Keratinocyte (primary cell): ENCODE data around the gene MIR17HG.

Experiments
- EZH2 ChIP-seq: IDR thresholded peaks from one replicate; pipeline ENCODE4 v1.6.1; 2012; ENCODE audit warnings: inconsistent platforms, mild to moderate bottlenecking, low read length, moderate library complexity
- TF ChIP-seq, protein P1 (sequence below), 3 experiments: IDR thresholded peaks in 1 of 3; conservative IDR thresholded peaks in 1 of 3; optimal IDR thresholded peaks in 1 of 3; 2 replicates in 2 of 3; 3 replicates in 1 of 3; pipeline versions ENCODE3 to v1.5.1; 2011; ENCODE audit warnings: low read length in 3 of 3, mild to moderate bottlenecking in 3 of 3, moderate library complexity in 2 of 3, control low read depth in 1 of 3, inconsistent platforms in 1 of 3; ENCODE audit not compliant: insufficient read depth in 2 of 3; ENCODE audit errors: extremely low read depth in 1 of 3

- TF ChIP-seq, protein P1, sequence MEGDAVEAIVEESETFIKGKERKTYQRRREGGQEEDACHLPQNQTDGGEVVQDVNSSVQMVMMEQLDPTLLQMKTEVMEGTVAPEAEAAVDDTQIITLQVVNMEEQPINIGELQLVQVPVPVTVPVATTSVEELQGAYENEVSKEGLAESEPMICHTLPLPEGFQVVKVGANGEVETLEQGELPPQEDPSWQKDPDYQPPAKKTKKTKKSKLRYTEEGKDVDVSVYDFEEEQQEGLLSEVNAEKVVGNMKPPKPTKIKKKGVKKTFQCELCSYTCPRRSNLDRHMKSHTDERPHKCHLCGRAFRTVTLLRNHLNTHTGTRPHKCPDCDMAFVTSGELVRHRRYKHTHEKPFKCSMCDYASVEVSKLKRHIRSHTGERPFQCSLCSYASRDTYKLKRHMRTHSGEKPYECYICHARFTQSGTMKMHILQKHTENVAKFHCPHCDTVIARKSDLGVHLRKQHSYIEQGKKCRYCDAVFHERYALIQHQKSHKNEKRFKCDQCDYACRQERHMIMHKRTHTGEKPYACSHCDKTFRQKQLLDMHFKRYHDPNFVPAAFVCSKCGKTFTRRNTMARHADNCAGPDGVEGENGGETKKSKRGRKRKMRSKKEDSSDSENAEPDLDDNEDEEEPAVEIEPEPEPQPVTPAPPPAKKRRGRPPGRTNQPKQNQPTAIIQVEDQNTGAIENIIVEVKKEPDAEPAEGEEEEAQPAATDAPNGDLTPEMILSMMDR (optimal IDR thresholded peaks at IDR 0.05 in 1 of 3, IDR thresholded peaks at IDR 0.05 in 1 of 3, conservative IDR thresholded peaks at IDR 0.05 in 1 of 3; ENCODE audit: extremely low read depth in 1 of 3, insufficient read depth in 2 of 3, low read length in 3 of 3): no peak
- no peak for TF ChIP-seq EZH2
Measured at GRCh38 chr13:91359631-91360030, 12.1 kb downstream of the MIR17HG start.
